Cardiac muscle cell (in vitro differentiated cells and primary cell): ENCODE data around the gene UBE2S. TPM values are rescaled to one million over a fixed set of nuclear protein-coding genes. Genes with fewer than 3 reads are reported as not detected.
"Not testable (repeated sequence)": the region's sequence is repeated elsewhere in the genome, so short reads cannot be mapped to it uniquely, and the experiment has no call there.

ENCODE experiments used
- DNase-seq, 2 donors: peaks; one replicate each; pipeline versions ENCODE4 v3.0.0 to v3.0.0-alpha.2; 2010 to 2017; ENCODE audit warnings: low read depth in 1 of 2, low spot score in 1 of 2
- H3K27ac ChIP-seq: fragments of 200-600 bp; sonication (generic); 2 replicates; pipeline ENCODE4 v1.5.1; 2016
- H3K27me3 ChIP-seq: fragments of 200-600 bp; sonication (generic); 2 replicates; pipeline ENCODE4 v1.6.0; 2016; ENCODE audit warnings: control low read depth
- H3K36me3 ChIP-seq: fragments of 200-600 bp; sonication (generic); 2 replicates; pipeline ENCODE4 v1.5.1; 2016; ENCODE audit warnings: control low read depth
- H3K4me1 ChIP-seq: fragments of 200-600 bp; sonication (generic); 2 replicates; pipeline ENCODE4 v1.8.1; 2017; ENCODE audit warnings: low read depth, mild to moderate bottlenecking, mixed run types
- H3K4me3 ChIP-seq: fragments of 200-600 bp; sonication (generic); 2 replicates; pipeline ENCODE4 v1.5.1; 2016; ENCODE audit warnings: mild to moderate bottlenecking
- H3K9me3 ChIP-seq: fragments of 200-600 bp; sonication (generic); 2 replicates; pipeline ENCODE4 v1.5.1; 2017; ENCODE audit warnings: low read depth, mild to moderate bottlenecking, control low read depth
- polyA plus RNA-seq: library from polyadenylated mRNA; unstranded; fragments of >200 nt; fragmentation: Nextera tagmentation; extraction: Ambion mirVana; gene quantifications from 2 replicates; pipeline ENCODE4 v1.2.1, GENCODE V29; 2016
- total RNA-seq: library from RNA; depleted of rRNA; stranded (reverse); fragments of >200 nt; gene quantifications from 2 replicates; pipeline ENCODE4 v1.2.3, GENCODE V29; 2016
- TF ChIP-seq, protein P1 (sequence below): IDR thresholded peaks from 2 replicates; pipeline ENCODE4 v1.5.1; 2012; ENCODE audit warnings: low read depth, mild to moderate bottlenecking, low read length

Gene UBE2S
- total and polyA plus RNA-seq, 2 experiments from 2014 or later = 164 to 244 TPM

DNA sequence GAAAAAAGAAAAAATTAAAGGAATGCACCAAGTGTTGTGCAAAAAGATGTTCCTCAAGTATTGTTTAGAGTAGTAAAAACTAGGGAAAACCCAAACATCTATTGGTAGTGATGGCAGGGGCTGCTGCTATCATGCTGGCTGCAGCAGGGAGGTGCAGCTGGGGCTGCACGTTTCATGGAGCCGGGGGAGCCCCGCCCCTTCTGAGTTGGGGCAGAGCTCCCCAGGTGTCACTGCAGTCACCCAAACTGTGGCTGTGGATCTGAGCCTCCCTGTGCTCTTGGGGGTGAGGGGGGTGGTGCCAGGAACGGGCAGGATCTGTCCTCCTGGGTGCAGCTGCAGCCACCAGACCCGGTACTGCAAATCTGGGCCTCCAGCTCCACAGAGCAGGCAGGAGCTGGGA, 11.5 kb upstream of the UBE2S start:
- TF ChIP-seq, protein P1, sequence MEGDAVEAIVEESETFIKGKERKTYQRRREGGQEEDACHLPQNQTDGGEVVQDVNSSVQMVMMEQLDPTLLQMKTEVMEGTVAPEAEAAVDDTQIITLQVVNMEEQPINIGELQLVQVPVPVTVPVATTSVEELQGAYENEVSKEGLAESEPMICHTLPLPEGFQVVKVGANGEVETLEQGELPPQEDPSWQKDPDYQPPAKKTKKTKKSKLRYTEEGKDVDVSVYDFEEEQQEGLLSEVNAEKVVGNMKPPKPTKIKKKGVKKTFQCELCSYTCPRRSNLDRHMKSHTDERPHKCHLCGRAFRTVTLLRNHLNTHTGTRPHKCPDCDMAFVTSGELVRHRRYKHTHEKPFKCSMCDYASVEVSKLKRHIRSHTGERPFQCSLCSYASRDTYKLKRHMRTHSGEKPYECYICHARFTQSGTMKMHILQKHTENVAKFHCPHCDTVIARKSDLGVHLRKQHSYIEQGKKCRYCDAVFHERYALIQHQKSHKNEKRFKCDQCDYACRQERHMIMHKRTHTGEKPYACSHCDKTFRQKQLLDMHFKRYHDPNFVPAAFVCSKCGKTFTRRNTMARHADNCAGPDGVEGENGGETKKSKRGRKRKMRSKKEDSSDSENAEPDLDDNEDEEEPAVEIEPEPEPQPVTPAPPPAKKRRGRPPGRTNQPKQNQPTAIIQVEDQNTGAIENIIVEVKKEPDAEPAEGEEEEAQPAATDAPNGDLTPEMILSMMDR = no peak
- peaks cover 6% of the 10 kb centered on the region for H3K27me3 ChIP-seq
- DNase-seq = no peak

DNA sequence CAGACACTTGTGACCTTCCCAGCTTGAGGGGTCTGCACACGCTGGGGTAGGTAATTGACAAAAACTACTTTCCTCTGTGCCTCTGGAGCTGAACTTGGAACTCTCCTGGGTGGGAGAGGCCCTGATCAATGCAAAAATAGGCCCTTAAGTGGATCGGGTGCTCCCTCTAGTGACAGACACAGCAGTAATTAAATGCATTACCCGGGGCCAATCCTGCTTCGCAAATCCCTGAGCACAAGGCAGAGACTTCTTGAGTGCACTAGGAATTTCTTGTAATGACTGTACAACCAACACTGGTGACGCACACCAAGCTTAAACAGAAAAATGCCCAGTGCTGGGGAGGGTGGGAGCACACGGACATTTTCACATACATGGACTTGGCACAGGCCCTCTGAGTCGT, 10.6 kb upstream of the UBE2S start:
- no peaks in the 10 kb centered on the region for H3K9me3 ChIP-seq
- H3K27me3 ChIP-seq = peaks cover 6% of the 10 kb centered on the region
- DNase-seq = peak; percentile 85 to 88
- H3K36me3 ChIP-seq = no peaks in the 10 kb centered on the region
- H3K4me1 ChIP-seq = no peaks in the 10 kb centered on the region
- H3K4me3 ChIP-seq = no peak overlapping the region
- H3K27ac ChIP-seq = no peak overlapping the region
- TF ChIP-seq, protein P1 = peak; percentile 73

More for the DNA sequence above, 11.5 kb upstream of the UBE2S start:
- H3K4me1 ChIP-seq = no peaks in the 10 kb centered on the region
- no peaks in the 10 kb centered on the region for H3K9me3 ChIP-seq
- no peak overlapping the region for H3K4me3 ChIP-seq
- H3K27ac ChIP-seq = no peak overlapping the region
- no peaks in the 10 kb centered on the region for H3K36me3 ChIP-seq

DNA sequence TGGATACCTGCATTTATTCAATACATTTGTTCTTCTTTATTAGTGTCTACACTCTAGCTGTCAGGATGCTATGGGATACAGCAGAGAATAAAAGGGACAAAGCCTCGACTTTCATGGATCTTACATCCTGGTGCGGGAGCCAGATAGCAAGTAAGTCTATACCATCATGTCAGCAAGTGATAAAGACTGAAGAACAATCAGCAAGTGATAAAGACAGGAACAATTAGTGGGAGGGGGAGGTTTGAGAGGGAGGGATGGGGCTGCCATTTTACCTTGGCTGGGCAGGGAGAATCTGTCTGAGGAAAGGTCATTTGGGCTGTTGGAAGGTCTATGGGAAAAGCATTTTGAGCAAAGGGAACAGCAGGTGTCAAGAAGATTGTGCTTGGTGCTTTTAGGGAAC, 2.6 kb upstream of the UBE2S start:
- peaks cover 12% of the 10 kb centered on the region for H3K36me3 ChIP-seq
- H3K27ac ChIP-seq = no peak overlapping the region
- no peak for DNase-seq
- H3K4me1 ChIP-seq = no peaks in the 10 kb centered on the region
- H3K9me3 ChIP-seq = no peaks in the 10 kb centered on the region
- no peaks in the 10 kb centered on the region for H3K27me3 ChIP-seq
- TF ChIP-seq, protein P1 = no peak
- H3K4me3 ChIP-seq = no peak overlapping the region

DNA sequence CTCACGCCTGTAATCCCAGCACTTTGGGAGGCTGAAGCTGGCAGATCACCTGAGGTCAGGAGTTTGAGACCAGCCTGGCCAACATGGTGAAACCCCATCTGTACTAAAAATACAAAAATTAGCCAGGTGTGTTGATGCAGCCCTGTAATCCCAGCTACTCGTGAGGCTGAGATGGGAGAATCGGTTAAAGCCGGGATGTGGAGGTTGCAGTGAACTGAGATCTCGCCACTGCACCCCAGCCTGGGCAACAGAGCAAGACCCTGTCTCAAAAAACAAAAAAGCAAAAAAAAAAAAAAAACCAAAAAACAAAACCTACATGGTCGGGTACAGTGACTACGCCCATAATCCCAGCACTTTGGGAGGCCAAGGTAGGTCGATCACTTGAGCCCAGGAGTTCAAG, 1.6 kb upstream of the UBE2S start:
- H3K27ac ChIP-seq, H3K4me3 ChIP-seq, H3K27me3 ChIP-seq, H3K9me3 ChIP-seq, H3K4me1 ChIP-seq, DNase-seq: not testable (repeated sequence)
- H3K36me3 ChIP-seq = peaks cover 12% of the 10 kb centered on the region

DNA sequence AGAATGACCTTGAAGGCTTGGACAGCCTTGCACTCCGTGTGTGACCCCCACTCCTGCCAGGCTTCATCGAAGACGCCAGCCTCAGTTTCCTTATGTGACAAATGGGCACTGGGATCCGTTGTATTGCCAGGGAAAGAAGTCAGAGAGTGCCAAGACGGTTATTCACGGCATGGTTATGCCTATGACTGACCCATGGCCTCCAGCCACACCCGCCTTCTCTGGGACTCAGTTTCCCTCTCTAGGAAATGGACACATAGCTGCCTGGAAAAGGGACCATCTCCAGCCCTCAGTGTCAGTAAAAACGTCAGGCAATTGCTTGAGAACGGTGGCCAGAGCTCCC, 915 bp upstream of the UBE2S start:
- no peak for DNase-seq
- Histone ChIP-seq H3K9me3 (no peaks in the 10 kb centered on the region), H3K27me3 (no peaks in the 10 kb centered on the region), H3K27ac (peak overlapping the region; percentile 97), H3K4me1 (no peaks in the 10 kb centered on the region), H3K4me3 (peak overlapping the region; percentile 13), H3K36me3 (peaks cover 16% of the 10 kb centered on the region)
- TF ChIP-seq, protein P1 = no peak

DNA sequence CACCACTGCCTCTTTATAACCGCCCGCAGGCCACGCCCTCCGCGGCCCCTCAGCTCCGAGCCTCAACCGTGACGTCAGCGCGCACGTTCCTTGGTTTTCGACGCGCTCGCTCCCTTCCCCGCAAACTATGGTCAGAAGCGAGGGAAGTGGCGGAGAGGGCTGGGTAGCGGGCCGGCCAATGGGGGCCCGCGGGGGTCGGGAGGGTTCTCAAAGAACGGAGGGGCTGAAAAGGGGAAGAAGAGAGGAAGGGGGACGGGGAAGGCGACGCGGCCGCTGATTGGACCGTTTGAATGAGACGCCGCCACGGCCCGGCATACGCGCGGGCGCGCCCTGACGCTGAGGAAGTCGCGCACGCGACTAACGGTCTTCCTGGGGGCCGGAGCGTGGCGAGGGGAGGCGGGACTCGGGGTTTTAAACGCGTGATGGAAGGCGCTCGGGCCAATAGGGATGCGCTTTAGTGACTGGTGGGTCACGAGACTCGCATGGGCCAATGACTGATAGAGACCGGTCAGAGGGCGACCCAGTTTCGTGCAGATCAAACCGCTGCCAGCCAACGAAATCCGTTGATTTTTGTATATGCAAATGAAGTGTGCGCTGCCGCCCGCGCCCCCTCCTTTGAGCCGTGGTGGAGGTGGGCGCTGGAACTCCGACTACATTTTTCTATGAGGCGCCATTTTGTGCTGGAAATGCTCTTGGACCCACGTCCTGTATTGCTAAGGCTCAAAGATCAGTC, 378 bp upstream of the UBE2S start:
- Histone ChIP-seq H3K36me3 (peaks cover 20% of the 10 kb centered on the region), H3K4me3 (peak overlapping the region; percentile 82), H3K27me3 (no peaks in the 10 kb centered on the region), H3K27ac (peak overlapping the region; percentile 97), H3K4me1 (no peaks in the 10 kb centered on the region), H3K9me3 (no peaks in the 10 kb centered on the region)
- TF ChIP-seq, protein P1 = no peak
- peak; percentile 100 for DNase-seq
